Heart right ventricle (tissue), 16 donors: Measurements from ENCODE around the gene GALR2. TPM values are rescaled to one million over a fixed set of nuclear protein-coding genes. Genes with fewer than 3 reads are reported as not detected.
"Not testable (repeated sequence)": the region's sequence is repeated elsewhere in the genome, so short reads cannot be mapped to it uniquely, and the experiment has no call there.

Experiments
- ATAC-seq, 8 donors: fragments of 200-7000 bp; cut with Tn5 transposase; one replicate each; pipeline ENCODE4 v1.9.1; 2020; ENCODE audit warnings: mild to moderate bottlenecking in 8 of 8, moderate library complexity in 8 of 8, moderate number of reproducible peaks in 1 of 8
- DNase-seq, 2 donors: peaks; one replicate each; pipeline ENCODE4 v3.0.0-alpha.2; 2020
- H3K27ac ChIP-seq, 10 donors: fragments of 200-600 bp; sonication (generic) in 2 of 10; one replicate each; pipeline versions ENCODE4 v1.5.0 to v1.8.0; 2020 to 2022; ENCODE audit warnings: mild to moderate bottlenecking in 3 of 10
- H3K27me3 ChIP-seq, 7 donors: fragments of 200-600 bp; one replicate each; pipeline ENCODE4 v1.8.0; 2021 to 2022; ENCODE audit warnings: mild to moderate bottlenecking in 2 of 7
- H3K36me3 ChIP-seq, 9 donors: fragments of 200-600 bp; sonication (generic) in 1 of 9; one replicate each; pipeline versions ENCODE4 v1.5.0 to v1.8.0; 2020 to 2022; ENCODE audit warnings: mild to moderate bottlenecking in 2 of 9
- H3K4me1 ChIP-seq, 9 donors: fragments of 200-600 bp; sonication (generic) in 1 of 9; one replicate each; pipeline versions ENCODE4 v1.5.0 to v1.8.0; 2020 to 2022; ENCODE audit warnings: mild to moderate bottlenecking in 4 of 9
- H3K4me3 ChIP-seq, 10 donors: fragments of 200-600 bp; sonication (generic) in 2 of 10; one replicate each; pipeline versions ENCODE4 v1.5.0 to v1.8.0; 2020 to 2022; ENCODE audit warnings: mild to moderate bottlenecking in 7 of 10, moderate library complexity in 2 of 10
- H3K9me3 ChIP-seq, 11 donors: fragments of 200-600 bp in 10 of 11; sonication (generic) in 2 of 11; one replicate each; pipeline versions ENCODE4 v1.5.0 to v1.8.0; 2013 to 2022; ENCODE audit warnings: mild to moderate bottlenecking in 2 of 11, control low read depth in 1 of 11, moderate library complexity in 1 of 11
- CTCF ChIP-seq, 9 donors: fragments of 200-600 bp; sonication (generic) in 2 of 9; IDR thresholded peaks; one replicate each; pipeline versions ENCODE4 v1.5.0 to v1.8.0; 2021 to 2022; ENCODE audit warnings: antibody characterized with exemption in 9 of 9, mild to moderate bottlenecking in 5 of 9, moderate library complexity in 1 of 9
- WGBS, 2 donors: extraction: QIAGEN DNeasy Blood & Tissue Kit; methylation state at CpG; one replicate each; pipeline ENCODE4 v1.1.7; 2013; ENCODE audit warnings: inconsistent platforms in 1 of 2; 5-methylcytosine and 5-hydroxymethylcytosine counted together
- intact Hi-C, 10 donors: fragments of 100-400 bp; cut with DNase I; formaldehyde crosslinking; loops; one replicate each; pipeline versions ENCODE4 v1.11.1 to v1.14.2; 2022
- polyA plus RNA-seq, 2 donors: library from polyadenylated mRNA; stranded (reverse); fragments of 200-250 nt; gene quantifications; one replicate each; pipeline ENCODE4 v1.2.3, GENCODE V29; 2013
- total RNA-seq, 10 donors: library from RNA; stranded (reverse); fragmentation: NEBNext Ultra II Directional in 3 of 10; extraction: Animal tissue kit (Norgen Biotek cat#: 25700) in 3 of 10; gene quantifications; one replicate each; pipeline versions ENCODE4 v1.2.1 to v1.2.4, GENCODE V29; 2021 to 2023
- donor health status: Arrhythmogenic right ventricular cardiomyopathy.
- donor health status: ischemic (EF 13 %, LVEDD 7.1; RV severe dilation, severe dysfunction).
- donor health status: healthy with polysubstance abuse.
- donor health status: DM: no; HTN: yes; CAD: no.
- donor health status: DM: no; HTN: no; CAD: no.
- donor health status: ischemic (EF 25% LVEDD 6.9; RV normal size, moderate dysfunction).
- donor health status: ischemic (EF 25% LVEDD 5.7; RV mildly dilated, moderate dysfunction).
- donor health status: healthy.
- donor health status: DM: yes; HTN: yes; CAD: no.
- donor health status: Ischemic cardiomyopathy.
- donor health status: ischemic (EF 35%, LVEDD 5.7; RV mildly dilated, moderate dysfunction).
- donor health status: nonischemic (EF 11% LVEDD 7.7; RV severe dilation, severe dysfunction).
- donor health status: DM: yes; HTN: yes; CAD: no.
- donor health status: PGD.
- donor health status: ischemic (EF 29% LVEDD 5.4; RV normal size, mild dysfunction).
- donor health status: nonischemic (EF 23%, LVEDD 6.1; RV moderate dilation, normal function).

The GALR2 gene
- total and polyA plus RNA-seq, 12 donors: 0.10 TPM; not detected in 11

- Histone ChIP-seq H3K27ac (no peak overlapping the region), H3K4me3 (no peak overlapping the region), H3K4me1 (peaks cover 0 to 8% (median 0%) of the 10 kb centered on the region in 9 donors), H3K27me3 (no peaks in the 10 kb centered on the region), H3K9me3 (no peaks in the 10 kb centered on the region), H3K36me3 (peaks cover 0 to 45% (median 31%) of the 10 kb centered on the region in 9 donors)
- peak in 5 of 8 donors; percentile 26 to 54 (median 35) for ATAC-seq
- intact Hi-C loops: no loop called here
- DNase-seq: no peak
- WGBS, 2 donors: 47 to 50% methylated on average over 22 of the region's 22 CpGs
- no peak for TF ChIP-seq CTCF (IDR thresholded peaks at IDR 0.05)
Measured at GRCh38 chr17:76036497-76037261, 37.9 kb upstream of the GALR2 start.

GRCh38 chr17:76038050-76038449 lies 36.5 kb upstream of the GALR2 start:
- Histone ChIP-seq H3K27me3 (no peaks in the 10 kb centered on the region), H3K4me1 (peaks cover 0 to 8% (median 0%) of the 10 kb centered on the region in 9 donors), H3K9me3 (no peaks in the 10 kb centered on the region), H3K4me3 (no peak overlapping the region), H3K27ac (no peak overlapping the region), H3K36me3 (peaks cover 4 to 58% (median 43%) of the 10 kb centered on the region in 9 donors)
- no peak for DNase-seq
- ATAC-seq: no peak
- intact Hi-C loops: no loop called here
- WGBS, 2 donors: 84 to 85% methylated on average over 3 of the region's 3 CpGs
- no peak for TF ChIP-seq CTCF (IDR thresholded peaks at IDR 0.05)

GRCh38 chr17:76039121-76039520 lies 35.5 kb upstream of the GALR2 start:
- WGBS, 2 donors: 71 to 77% methylated on average over 6 of the region's 6 CpGs
- no peak for TF ChIP-seq CTCF (IDR thresholded peaks at IDR 0.05)
- Histone ChIP-seq H3K27ac (no peak overlapping the region), H3K4me1 (peaks cover 0 to 8% (median 0%) of the 10 kb centered on the region in 9 donors), H3K27me3 (no peaks in the 10 kb centered on the region), H3K4me3 (no peak overlapping the region), H3K9me3 (no peaks in the 10 kb centered on the region), H3K36me3 (peaks cover 4 to 69% (median 54%) of the 10 kb centered on the region in 9 donors)
- intact Hi-C loops: no loop called here
- DNase-seq (no peak), ATAC-seq (no peak)

- Histone ChIP-seq H3K9me3 (no peaks in the 10 kb centered on the region), H3K27me3 (no peaks in the 10 kb centered on the region), H3K4me3 (no peak overlapping the region), H3K36me3 (peaks cover 4 to 82% (median 67%) of the 10 kb centered on the region in 9 donors), H3K27ac (no peak overlapping the region), H3K4me1 (peaks cover 0 to 8% (median 0%) of the 10 kb centered on the region in 9 donors)
- DNase-seq: no peak
- ATAC-seq: no peak
- no peak for TF ChIP-seq CTCF (IDR thresholded peaks at IDR 0.05)
- WGBS, 2 donors: 74 to 76% methylated on average over 6 of the region's 6 CpGs
- intact Hi-C loops: no loop called here
Measured at GRCh38 chr17:76040376-76040775, 34.2 kb upstream of the GALR2 start.

GRCh38 chr17:76042868-76043267 lies 31.7 kb upstream of the GALR2 start:
- WGBS, 2 donors: 97 to 98% methylated on average over 3 of the region's 3 CpGs

GRCh38 chr17:76044475-76045007 lies 30.0 kb upstream of the GALR2 start:
- H3K4me1 ChIP-seq, H3K9me3 ChIP-seq, DNase-seq, ATAC-seq, H3K4me3 ChIP-seq, H3K27me3 ChIP-seq, intact Hi-C loops, H3K27ac ChIP-seq: not testable (repeated sequence)
- H3K36me3 ChIP-seq: peaks cover 16 to 100% (median 97%) of the 10 kb centered on the region in 9 donors
- WGBS, 2 donors: 77 to 86% methylated on average over 11 of the region's 11 CpGs

More at GRCh38 chr17:76042868-76043267, 31.7 kb upstream of the GALR2 start:
- H3K27ac ChIP-seq, H3K4me1 ChIP-seq, H3K9me3 ChIP-seq, intact Hi-C loops, H3K4me3 ChIP-seq, H3K27me3 ChIP-seq, DNase-seq, ATAC-seq: not testable (repeated sequence)
- H3K36me3 ChIP-seq: peaks cover 10 to 100% (median 92%) of the 10 kb centered on the region in 9 donors
